Upper lobe of right lung (tissue), 1 donor: ENCODE data around the gene ADAMTS4. TPM values are rescaled to one million over a fixed set of nuclear protein-coding genes. Genes with fewer than 3 reads are reported as not detected.

ENCODE experiments used
- ATAC-seq: fragments of 200-7000 bp; cut with Tn5 transposase; one replicate; pipeline ENCODE4 v1.9.1; 2020; ENCODE audit warnings: mild to moderate bottlenecking, moderate library complexity
- DNase-seq: peaks from one replicate; pipeline ENCODE4 v3.0.0-alpha.2; 2020
- H3K27ac ChIP-seq: fragments of 200-600 bp; one replicate; pipeline ENCODE4 v1.8.0; 2022
- H3K27me3 ChIP-seq: fragments of 200-600 bp; one replicate; pipeline ENCODE4 v1.8.0; 2022; ENCODE audit warnings: mild to moderate bottlenecking
- H3K36me3 ChIP-seq: fragments of 200-600 bp; one replicate; pipeline ENCODE4 v1.8.0; 2022
- H3K4me1 ChIP-seq: fragments of 200-600 bp; one replicate; pipeline ENCODE4 v1.8.0; 2022
- H3K4me3 ChIP-seq: fragments of 200-600 bp; one replicate; pipeline ENCODE4 v1.8.0; 2022; ENCODE audit warnings: mild to moderate bottlenecking
- H3K9me3 ChIP-seq: fragments of 200-600 bp; one replicate; pipeline ENCODE4 v1.8.0; 2022
- intact Hi-C: fragments of 100-400 bp; cut with DNase I; formaldehyde crosslinking; loops from one replicate; pipeline ENCODE4 v1.11.0; 2022
- total RNA-seq: library from RNA; stranded (reverse); fragmentation: NEBNext Ultra II Directional; extraction: Animal tissue kit (Norgen Biotek cat#: 25700); gene quantifications from one replicate; pipeline ENCODE4 v1.2.1, GENCODE V29; 2021
- TF ChIP-seq, protein P1 (sequence below): fragments of 200-600 bp; IDR thresholded peaks from one replicate; pipeline ENCODE4 v1.8.0; 2022; ENCODE audit warnings: antibody characterized with exemption
- donor health status: DM: no; HTN: yes; CAD: no; lungs with severe emphysema.

Gene ADAMTS4
- total RNA-seq, 1 donor from 2014 or later: 7.8 TPM

GRCh38 chr1:161185282-161185682, 13.6 kb downstream of the ADAMTS4 start:
- DNase-seq (peak; percentile 74), ATAC-seq (peak; percentile 91)
- intact Hi-C loops: no loop called here
- no peaks in the 10 kb centered on the region for H3K36me3 ChIP-seq
- no peaks in the 10 kb centered on the region for H3K9me3 ChIP-seq
- peaks cover 43% of the 10 kb centered on the region for H3K4me1 ChIP-seq
- H3K4me3 ChIP-seq: no peak overlapping the region
- no peaks in the 10 kb centered on the region for H3K27me3 ChIP-seq
- TF ChIP-seq, protein P1, sequence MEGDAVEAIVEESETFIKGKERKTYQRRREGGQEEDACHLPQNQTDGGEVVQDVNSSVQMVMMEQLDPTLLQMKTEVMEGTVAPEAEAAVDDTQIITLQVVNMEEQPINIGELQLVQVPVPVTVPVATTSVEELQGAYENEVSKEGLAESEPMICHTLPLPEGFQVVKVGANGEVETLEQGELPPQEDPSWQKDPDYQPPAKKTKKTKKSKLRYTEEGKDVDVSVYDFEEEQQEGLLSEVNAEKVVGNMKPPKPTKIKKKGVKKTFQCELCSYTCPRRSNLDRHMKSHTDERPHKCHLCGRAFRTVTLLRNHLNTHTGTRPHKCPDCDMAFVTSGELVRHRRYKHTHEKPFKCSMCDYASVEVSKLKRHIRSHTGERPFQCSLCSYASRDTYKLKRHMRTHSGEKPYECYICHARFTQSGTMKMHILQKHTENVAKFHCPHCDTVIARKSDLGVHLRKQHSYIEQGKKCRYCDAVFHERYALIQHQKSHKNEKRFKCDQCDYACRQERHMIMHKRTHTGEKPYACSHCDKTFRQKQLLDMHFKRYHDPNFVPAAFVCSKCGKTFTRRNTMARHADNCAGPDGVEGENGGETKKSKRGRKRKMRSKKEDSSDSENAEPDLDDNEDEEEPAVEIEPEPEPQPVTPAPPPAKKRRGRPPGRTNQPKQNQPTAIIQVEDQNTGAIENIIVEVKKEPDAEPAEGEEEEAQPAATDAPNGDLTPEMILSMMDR: no peak
- H3K27ac ChIP-seq: peak overlapping the region; percentile 70

- no peak for ATAC-seq
- TF ChIP-seq, protein P1: no peak
- no peaks in the 10 kb centered on the region for H3K27me3 ChIP-seq
- intact Hi-C loops: no loop called here
- H3K4me1 ChIP-seq: peaks cover 47% of the 10 kb centered on the region
- no peaks in the 10 kb centered on the region for H3K36me3 ChIP-seq
- H3K4me3 ChIP-seq: no peak overlapping the region
- DNase-seq: peak; percentile 29
- no peaks in the 10 kb centered on the region for H3K9me3 ChIP-seq
- peak overlapping the region; percentile 65 for H3K27ac ChIP-seq
These were observed 16.6 kb downstream of the ADAMTS4 start for GRCh38 chr1:161182214-161182613.

- Histone ChIP-seq H3K36me3 (peaks cover 3% of the 10 kb centered on the region), H3K27me3 (no peaks in the 10 kb centered on the region), H3K4me3 (no peak overlapping the region), H3K27ac (no peak overlapping the region), H3K4me1 (peaks cover 42% of the 10 kb centered on the region), H3K9me3 (no peaks in the 10 kb centered on the region)
- DNase-seq (no peak), ATAC-seq (no peak)
- TF ChIP-seq, protein P1: peak; percentile 38
- intact Hi-C loops: no loop called here
These were observed 18.2 kb downstream of the ADAMTS4 start for GRCh38 chr1:161180639-161181038.

GRCh38 chr1:161179698-161180097, 19.2 kb downstream of the ADAMTS4 start:
- ATAC-seq (no peak), DNase-seq (peak; percentile 9)
- Histone ChIP-seq H3K27me3 (no peaks in the 10 kb centered on the region), H3K4me3 (no peak overlapping the region), H3K9me3 (no peaks in the 10 kb centered on the region), H3K36me3 (peaks cover 12% of the 10 kb centered on the region), H3K4me1 (peaks cover 36% of the 10 kb centered on the region), H3K27ac (no peak overlapping the region)
- TF ChIP-seq, protein P1: no peak
- intact Hi-C loops: no loop called here

DNA sequence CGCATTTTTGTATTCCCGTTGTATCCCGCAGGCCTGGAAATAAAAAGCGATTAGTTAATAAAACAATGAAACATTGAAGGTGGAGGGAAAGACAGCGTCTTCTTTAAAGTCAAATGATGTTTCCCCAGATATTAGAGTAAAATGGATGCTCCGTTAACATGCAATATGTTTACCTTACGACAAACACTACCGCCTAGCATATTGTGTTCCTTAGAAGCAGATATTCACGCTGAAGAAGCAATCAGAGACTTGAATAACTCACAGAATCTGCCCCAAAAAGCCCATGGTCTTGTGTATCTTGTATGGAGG, 21.0 kb downstream of the ADAMTS4 start:
- no peak for DNase-seq
- peaks cover 26% of the 10 kb centered on the region for H3K4me1 ChIP-seq
- TF ChIP-seq, protein P1: no peak
- intact Hi-C loops: no loop called here
- H3K27me3 ChIP-seq: no peaks in the 10 kb centered on the region
- H3K36me3 ChIP-seq: peaks cover 30% of the 10 kb centered on the region
- H3K9me3 ChIP-seq: no peaks in the 10 kb centered on the region
- peak overlapping the region; percentile 88 for H3K4me3 ChIP-seq
- peak overlapping the region; percentile 90 for H3K27ac ChIP-seq
- ATAC-seq: no peak
